Fibroblast of gingiva (primary cell): ENCODE results near the gene FOXE3.
A peak's percentile ranks its signal among the peaks of the same experiment; 100 is the strongest.

Experiments used
- DNase-seq: peaks from one replicate; pipeline ENCODE4 v3.0.0-alpha.2; 2011; ENCODE audit warnings: low read depth

Gene FOXE3

DNA sequence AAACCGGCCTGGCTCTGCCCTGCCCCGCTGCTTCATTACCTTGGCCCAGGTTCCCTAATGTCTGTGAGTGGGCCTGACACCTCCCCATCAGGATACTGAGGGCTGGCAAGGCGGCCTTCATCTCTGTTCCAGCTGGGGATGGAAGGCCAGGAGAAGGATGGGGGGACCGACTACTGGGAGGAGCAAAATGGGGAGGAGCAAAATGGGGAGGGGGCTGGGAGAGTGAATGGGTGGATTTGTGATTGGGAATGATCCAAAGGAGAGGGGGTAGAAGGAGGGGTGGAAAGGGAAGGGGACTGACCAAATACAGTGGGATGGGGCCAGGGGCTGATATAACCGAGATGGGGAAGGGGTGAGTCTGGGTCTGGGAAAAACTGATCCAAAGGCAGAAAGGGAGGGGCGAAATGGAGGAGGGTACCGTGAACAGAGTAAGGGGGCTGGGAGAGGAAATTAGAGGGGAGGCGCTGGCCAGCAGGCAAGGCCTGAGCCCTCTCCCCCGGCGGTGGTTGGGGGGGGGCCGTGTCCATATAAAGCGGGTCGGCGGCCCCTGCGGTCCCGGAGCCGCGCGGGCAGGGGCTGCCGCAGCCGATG, at the start of gene FOXE3:
Gene FOXE3 (plus strand): TSS at position 558 of the 591 bp plus-strand sequence. CDS start 31 bp downstream, at position 589.
- DNase-seq: no peak

DNA sequence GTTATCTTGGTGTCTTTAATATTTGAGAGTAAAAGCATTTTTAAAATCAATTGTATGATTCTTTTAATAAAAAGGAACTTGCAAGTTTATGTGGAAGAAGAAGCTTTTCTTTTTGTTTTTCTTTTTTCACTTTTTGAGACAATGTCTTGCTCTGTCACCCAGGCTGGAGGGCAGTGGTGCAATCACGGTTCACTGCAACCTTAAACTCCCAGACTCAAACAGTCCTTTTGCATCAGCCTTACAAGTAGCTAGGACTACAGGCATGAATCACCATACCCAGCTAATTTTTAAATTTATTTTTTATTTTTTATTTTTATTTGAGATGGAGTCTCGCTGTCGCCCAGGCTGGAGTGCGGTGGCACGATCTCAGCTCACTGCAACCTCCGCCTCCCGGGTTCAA, 48.4 kb upstream of the FOXE3 start:
- peak; percentile 27 for DNase-seq

DNA sequence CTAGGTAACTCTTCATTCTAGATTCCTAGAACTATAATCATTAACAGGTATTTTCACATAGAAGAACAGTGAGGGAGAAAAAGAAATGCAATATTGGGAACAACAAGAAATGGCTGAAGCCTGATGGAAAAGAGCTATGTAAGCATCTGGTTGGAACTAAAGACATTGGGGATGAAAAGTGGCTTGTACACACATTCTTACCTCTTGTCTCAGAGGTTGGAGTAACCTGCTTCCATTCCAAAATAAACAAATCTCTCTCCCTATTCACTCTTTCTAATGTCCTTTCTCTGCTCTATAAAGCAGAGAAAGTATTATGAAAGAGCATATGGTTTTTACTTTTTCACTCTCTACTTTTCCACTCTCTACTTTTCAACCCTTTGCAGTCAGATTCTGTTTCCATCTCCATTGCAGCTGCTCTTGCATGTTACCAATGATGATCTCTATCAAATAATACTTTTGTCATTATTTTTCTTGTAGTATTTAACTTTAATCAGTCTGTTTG, 45.0 kb upstream of the FOXE3 start:
- peak; percentile 11 for DNase-seq

DNA sequence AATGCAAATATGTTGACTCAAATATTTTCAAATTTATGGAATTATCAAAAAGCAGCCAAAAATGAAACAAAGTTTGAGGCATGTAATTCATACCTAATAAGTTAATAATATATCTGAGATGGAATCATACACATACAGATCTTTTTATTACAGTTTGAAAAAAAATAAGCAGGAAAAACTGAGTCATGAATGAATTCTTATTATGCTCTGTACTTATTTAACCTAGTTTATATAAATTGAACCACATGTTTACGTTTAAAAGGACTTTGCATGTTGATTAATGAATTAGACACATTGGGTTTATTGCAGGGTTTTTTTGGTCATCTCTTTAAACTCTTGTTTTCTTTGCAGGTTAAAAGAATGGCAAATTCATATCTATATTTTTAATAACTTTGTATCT, 41.6 kb upstream of the FOXE3 start:
- peak; percentile 63 for DNase-seq

DNA sequence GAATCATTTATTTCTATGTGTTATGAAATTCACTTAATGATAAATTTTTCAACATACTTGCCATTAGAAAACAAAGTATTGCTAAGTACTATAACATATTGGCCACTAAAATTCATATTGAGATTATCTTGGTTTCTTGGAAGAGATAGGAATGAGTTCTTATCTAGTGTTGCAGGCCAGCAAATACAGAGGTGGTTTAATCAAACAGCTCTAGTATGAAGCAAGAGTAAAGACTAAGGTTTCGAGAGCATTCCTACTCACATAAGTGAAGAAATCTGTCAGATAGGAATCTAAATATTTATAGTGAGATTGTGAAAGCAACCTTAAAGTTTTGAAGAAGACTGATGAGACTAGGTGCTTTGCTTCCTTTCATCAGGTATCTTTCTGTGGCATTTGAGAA, 37.9 kb upstream of the FOXE3 start:
- DNase-seq: peak; percentile 14

DNA sequence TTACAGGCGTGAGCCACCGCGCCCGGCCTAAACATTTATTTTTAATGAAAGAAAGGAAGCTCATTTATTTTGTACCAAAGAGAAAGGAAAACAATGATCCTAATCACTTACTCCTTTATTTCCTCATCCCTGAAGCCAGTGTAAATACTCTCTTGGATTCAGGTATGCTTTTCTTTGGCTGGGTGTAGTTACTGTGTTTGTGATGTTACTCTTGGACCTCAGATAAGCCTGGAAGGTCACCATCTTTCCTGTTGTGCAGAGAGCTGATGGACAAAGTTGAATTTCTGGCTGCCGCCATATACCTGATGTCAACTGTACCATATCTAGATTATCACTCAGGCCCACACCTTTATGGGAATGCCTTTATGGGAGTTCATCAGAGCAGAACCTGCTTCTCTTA, 35.4 kb upstream of the FOXE3 start:
- no peak for DNase-seq

DNA sequence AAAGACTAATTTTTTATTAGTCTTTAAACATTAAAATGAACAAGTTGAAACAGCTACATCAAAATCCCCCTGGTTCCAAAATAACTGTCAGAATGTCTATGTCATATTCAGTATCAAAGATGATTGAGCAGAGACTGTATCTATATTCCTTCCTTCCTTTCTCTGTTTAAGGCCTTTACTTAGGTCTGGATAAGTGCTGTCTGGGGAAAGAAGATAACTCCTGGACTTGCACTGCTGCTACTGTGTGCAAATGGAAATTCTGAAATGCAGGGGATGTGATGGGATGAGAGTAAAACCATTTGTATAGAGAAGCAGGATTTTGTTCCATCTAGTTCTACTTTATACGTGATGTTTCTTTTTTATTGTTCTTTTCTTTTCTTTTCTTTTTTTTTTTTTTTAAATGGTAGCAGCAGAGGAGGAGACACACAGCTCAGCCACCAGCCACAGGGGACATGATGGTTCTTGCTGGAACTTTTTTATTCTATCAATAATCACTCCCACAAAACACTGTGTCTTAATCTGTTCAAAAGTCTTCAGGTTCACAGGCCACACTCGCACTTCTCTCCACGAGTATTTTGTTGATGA, 33.6 kb upstream of the FOXE3 start:
- no peak for DNase-seq

DNA sequence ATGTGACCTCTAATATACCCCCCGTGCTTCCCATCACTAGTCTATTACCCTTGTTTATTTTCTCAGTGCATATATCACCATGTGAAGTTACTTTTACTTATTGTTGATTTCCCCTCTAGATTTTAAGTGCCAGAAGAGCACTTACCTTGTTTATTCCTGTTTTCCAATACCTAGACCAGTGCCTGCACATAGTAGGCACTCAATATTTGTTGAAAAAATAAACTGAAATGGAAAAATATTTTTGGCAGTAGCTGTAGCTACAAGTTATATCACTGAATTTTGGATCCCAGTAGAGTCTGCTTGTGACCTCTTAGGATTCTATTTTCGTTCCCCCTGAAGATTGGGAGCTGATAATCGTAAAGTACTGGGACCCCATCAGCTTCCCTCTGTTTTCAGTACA, 32.0 kb upstream of the FOXE3 start:
- DNase-seq: no peak

DNA sequence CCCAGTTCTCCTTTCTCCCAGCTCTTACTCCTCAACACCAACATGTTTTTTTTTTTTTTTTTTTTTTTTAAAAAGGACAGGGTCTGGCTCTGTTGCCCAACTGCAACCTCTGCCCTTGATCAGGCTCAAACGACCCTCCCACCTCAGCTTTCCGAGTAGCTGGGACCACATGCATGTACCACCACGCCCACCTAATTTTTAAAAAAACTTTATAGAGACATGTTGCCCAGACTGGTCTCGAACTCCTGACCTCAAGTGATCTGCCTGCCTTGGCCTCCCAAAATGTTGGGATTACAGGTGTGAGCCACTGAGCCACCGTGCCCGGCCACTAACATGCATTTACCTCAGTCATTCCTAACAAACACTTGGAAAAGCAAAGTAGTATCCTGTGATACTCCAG, 31.1 kb upstream of the FOXE3 start:
- no peak for DNase-seq

DNA sequence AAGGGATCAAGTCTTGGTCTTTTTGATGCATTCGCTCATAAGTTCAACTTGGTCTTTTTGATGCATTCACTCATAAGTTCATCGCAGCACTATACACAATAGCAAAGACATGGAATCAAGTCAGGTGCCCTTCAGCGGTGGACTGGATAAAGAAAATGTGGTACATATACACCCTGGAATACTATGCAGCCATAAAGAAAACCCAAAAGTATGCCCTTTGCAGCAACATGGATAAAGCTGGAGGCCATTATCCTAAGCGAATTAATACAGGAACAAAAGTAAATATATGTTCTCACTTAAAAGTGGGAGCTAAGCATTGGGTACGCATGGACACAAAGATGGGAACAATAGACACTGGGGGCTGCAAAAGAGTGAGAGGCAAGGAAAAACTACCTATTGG, 29.8 kb upstream of the FOXE3 start:
- no peak for DNase-seq

DNA sequence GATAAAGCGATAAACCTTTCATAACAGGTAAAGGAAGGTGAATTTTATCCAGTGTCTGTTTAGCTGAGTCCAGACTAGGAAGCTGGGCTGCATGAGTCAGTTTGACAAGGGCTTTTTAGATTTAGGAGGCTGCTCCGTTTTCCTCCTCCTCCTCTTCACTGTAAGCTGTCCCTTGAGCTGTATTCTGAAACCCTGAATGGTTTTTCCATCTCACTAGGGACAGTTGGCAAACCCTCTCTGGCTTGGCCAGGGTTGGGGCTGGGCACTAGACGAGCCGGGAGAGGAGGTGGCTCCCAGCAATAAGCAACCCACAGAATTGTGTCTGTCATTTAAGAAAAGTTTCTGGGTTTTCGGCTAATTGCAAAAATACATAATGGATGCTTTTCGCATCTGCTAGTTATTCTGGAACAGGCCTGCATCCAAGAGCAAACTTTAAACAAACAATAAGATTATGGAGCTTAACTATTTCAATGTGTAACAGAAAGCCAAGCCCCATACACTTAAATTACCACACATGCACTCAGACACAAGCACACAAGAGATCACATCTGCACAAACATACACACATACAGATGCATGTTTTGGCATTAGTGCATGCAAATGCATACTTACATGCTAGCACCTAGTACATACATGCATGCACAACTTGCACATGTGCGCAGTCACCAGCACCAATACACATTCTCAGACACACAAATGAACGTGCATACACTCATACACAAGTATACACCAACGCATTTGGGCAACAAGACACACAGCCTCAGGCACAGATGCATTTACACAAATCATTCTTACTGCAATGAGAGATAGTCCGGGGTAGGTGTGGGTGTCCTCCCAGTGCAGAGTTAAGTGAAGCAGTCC, 27.8 kb upstream of the FOXE3 start:
- DNase-seq: peak; percentile 95

DNA sequence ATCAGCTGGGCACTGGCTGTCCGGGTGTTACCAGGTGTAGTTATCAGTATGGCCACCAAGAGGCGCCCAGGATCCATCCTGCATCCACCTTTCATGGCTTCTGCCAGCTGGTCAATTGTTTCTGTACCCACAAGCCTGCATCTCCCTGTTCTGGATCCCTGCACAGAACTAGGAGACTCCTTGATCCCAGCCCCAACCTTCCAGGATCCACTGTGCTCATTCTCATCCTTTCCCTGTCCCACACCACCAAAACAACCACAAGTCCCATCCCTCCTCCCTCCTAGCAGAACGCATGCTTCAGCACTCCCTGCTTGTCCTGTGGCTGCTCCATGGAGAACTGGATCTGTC, 27.2 kb upstream of the FOXE3 start:
- peak; percentile 73 for DNase-seq

DNA sequence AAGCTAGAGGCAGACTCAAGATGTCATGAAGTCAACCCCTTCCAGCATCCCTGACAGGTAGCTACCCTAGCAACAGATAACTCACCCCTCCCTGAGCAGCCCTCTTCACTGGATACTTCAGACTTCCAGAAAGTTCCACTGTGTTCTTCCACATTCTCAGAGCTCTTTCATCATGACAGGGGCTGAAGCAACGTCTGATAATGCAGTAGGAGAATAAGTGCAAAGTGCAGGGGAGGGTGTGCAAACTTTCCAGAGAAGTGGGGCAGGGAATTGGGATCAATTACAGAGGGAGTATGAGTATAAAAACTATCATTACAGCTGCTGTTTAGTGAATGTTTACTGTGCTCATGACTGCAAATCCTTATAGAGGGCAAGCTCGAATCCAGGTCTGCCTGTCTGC, 26.4 kb upstream of the FOXE3 start:
- no peak for DNase-seq

DNA sequence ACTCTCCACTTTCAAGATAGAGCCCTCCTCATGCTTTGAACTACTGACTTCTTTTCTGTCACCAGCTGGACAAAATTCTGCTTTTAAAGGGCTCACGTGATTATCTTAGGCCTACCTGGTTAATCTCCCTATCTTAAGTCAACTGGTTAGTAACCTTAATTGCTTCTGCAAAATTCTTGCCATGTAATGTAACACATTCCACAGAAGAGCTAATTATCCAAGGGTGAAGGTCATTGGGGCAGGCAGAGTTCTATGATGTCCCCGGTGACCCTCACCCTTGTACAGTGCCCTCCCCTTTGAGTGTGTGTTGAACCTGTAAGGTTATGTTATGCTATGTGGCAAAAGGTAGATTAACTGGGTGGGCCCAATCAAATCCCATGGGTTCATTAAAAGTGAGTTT, 25.2 kb upstream of the FOXE3 start:
- DNase-seq: no peak

DNA sequence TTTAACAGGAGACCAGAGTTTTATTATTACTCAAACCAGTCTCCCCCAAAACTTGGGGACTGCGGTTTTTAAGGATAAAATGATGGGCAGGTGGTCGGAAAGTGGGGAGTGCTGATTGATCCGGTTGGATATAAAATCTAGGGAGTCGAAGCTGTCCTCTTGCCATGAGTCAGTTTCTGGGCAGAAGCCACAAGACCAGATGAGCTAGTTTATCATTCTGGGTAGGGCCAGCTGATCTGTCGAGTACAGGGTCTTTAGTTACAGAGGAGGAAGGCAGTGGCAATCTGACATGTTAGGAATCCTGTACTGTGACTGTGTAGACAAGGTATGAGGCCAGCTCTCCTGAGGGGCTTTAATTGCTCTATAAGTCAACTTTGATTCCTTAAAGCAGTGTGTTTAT, 22.9 kb upstream of the FOXE3 start:
- DNase-seq: no peak

DNA sequence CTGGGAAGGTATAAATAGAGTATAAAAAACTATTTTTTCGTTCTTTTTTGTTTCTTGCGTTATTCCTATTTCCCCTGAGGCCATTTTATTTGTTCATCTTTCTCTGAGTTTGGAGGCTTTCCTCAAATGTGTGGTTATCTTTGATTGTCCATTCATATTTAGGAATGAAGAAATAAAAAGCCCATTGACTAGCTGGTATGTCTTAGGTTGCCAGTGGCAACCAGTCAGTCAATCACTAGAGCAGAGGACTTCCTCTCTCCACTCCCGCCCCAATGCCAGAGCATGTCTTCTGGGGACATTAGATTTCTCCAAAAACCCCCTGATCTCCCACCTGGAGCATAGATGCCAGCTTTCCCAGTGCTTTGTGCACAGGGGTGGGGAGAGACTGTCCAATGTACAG, 20.7 kb upstream of the FOXE3 start:
- DNase-seq: no peak

DNA sequence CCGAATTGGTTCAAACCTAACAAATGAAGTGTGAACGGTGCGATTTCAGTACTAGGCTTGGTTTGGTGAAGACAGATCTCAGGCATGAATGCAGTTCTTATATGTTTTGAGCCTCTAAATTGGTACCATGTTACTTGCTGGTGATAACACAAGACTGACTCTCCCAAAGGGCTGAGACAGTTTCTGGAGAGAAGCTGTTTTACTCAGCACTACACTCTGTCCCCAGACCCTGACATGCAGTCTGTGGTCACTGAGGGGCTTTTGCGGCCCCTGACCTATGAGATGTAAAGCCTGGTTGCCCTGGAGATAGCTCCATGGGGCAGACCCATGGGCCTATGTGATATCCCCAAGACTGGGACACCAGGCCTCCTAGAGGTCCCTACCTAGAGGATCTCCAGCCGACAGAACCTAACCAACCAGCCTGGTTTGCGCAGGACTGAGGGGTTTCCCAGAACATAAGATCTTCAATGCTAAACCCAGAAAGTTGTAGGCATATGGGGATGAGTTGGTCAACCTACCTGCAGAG, 19.4 kb upstream of the FOXE3 start:
- no peak for DNase-seq

DNA sequence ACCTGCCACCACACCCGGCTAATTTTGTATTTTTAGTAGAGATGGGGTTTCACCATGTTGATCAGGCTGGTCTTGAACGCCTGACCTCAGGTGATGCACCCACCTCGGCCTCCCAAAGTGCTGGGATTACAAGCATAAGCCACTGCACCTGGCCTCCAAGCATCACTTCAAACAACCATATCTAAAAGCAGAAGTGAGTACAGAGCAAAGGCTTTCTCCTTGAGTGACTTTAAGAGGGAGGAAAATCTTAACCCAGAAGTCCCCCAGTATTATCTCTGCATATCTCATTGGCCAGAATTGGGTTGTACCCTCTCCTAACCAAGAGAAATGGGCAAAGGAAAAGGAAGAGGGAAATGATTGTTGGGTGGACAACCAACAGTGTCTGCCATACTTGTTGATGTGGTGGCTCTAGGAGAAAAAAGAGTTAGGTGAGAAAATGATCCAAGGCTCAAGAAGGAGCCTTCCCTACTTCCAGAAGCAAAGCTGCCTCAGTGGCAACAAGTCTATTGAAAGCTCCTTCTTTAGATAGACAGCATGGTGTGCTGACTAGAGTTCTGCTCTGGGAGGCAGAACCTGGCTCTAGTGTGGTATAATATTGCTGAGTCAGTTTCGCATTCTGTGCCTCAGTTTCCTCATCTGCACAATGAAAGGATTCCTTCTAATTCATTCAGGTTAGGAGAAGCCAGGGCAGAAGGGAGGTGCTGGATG, 16.8 kb upstream of the FOXE3 start:
- DNase-seq: no peak

DNA sequence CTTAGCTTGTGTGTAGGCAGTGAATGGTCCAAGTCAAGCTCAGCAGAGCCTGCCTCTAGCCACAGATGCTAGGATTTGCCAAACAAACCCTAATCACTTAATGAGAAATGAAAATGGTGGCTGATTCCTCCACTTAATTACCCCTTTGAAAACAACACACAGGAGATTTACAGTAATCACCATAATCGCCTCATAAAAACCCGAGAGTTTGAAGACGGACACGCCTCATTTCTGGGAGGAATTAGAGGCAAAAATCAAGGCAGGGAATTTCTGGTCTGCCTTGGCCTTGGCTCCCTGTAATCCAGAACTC, 16.3 kb upstream of the FOXE3 start:
- no peak for DNase-seq

DNA sequence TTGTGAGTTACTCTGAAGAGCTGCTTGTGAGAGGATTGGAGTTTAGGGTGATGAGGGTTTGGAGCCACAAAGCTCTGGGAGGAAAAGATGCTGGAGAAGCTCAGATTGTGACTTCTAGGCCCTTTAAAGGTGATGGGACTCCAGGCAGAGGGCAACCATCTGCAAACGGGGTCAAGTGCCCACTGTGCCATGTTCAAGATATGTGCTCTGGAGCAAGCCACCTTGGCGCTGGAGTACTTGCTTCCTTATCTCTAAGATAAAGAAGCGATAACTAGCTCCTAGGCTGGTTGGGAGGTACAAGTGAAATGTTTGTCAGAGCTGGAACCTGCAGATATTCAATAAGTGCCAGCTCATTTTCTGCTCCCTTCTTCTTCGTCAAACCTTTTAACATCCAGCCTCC, 14.3 kb upstream of the FOXE3 start:
- no peak for DNase-seq

DNA sequence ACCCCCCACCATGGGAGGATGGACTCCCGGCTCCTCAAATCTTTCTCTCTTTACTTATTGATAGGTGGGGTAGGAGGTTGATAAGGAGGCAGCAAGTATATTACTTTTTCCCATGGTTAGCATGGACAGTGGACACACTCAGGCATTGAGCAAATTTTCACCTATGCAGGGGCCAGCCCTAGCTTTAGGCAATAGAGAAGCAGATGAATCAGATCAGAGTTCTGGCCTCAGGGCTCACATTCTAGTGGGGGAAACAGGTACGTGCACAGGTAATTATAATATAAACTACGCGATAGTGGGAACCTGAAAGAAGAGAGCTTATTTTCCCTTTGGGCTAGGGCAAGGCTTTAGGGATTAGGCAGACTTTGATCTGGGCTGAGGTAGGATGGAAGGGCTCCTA, 13.5 kb upstream of the FOXE3 start:
- DNase-seq: no peak

DNA sequence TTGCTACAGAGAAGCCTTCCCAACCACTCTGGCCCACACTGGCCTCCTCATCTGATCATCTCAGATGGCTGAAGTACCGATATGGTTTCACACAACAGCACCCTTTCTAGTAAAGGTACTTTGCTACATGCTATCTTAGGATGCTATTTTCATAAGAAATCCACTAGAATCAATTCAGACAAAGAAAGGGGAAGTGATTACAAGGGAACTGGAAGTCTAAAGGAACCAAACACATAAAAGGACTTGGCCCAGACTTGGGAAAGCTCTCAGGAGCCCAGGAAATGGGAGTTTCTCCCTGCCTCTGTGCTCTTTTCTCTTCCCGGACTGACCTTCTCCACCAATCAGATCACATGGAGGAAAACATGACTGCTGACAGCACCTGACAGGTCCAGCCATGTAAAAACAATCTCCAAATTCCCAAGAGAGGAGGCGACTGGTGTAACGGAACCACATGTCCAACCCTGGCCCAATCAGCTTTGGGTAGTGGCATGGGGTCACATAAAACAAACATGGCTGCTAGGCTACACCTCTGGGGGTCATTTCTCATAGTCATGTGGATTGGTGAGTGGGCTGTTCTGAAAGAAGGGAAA, 12.7 kb upstream of the FOXE3 start:
- no peak for DNase-seq
